CD14-positive monocyte (primary cell): Measurements from ENCODE around the gene PSME1. TPM values are rescaled to one million over a fixed set of nuclear protein-coding genes. Genes with fewer than 3 reads are reported as not detected.

Source experiments
- DNase-seq, 3 donors: peaks; one replicate each; pipeline ENCODE4 v3.0.0-alpha.2; 2011 to 2022
- H2AFZ ChIP-seq: 2 replicates; pipeline ENCODE4 v1.6.0; 2012; ENCODE audit warnings: mild to moderate bottlenecking, low read depth, low read length, inconsistent platforms; ENCODE audit not compliant: insufficient read depth, poor library complexity, severe bottlenecking
- H3K27ac ChIP-seq, 2 donors: 1 replicate in 1 of 2; 2 replicates in 1 of 2; pipeline ENCODE4 v1.5.1; 2012 to 2013; ENCODE audit warnings: low read length in 2 of 2, control low read depth in 1 of 2, inconsistent platforms in 1 of 2, low read depth in 1 of 2, mild to moderate bottlenecking in 1 of 2
- H3K27me3 ChIP-seq, 2 donors: one replicate each; pipeline versions ENCODE4 v1.6.0 to v1.6.1; 2011 to 2013; ENCODE audit warnings: low read length in 2 of 2; ENCODE audit not compliant: control insufficient read depth in 2 of 2, insufficient read depth in 2 of 2
- H3K36me3 ChIP-seq, 2 donors: replicated peaks in 1 of 2; 1 replicate in 1 of 2; 2 replicates in 1 of 2; pipeline versions ENCODE4 v1.5.1 to v1.6.1; 2012 to 2013; ENCODE audit warnings: low read length in 2 of 2, control low read depth in 1 of 2, inconsistent platforms in 1 of 2, mild to moderate bottlenecking in 1 of 2; ENCODE audit not compliant: insufficient read depth in 2 of 2, control insufficient read depth in 1 of 2
- H3K4me1 ChIP-seq, 2 donors: 1 replicate in 1 of 2; 2 replicates in 1 of 2; pipeline versions ENCODE4 v1.5.1 to v1.6.1; 2012 to 2013; ENCODE audit warnings: low read length in 2 of 2, control low read depth in 1 of 2, inconsistent platforms in 1 of 2, mild to moderate bottlenecking in 1 of 2, moderate library complexity in 1 of 2; ENCODE audit not compliant: insufficient read depth in 2 of 2, control insufficient read depth in 1 of 2
- H3K4me2 ChIP-seq: replicated peaks from 2 replicates; pipeline ENCODE3; 2012; ENCODE audit warnings: low read length, moderate library complexity, mild to moderate bottlenecking; ENCODE audit not compliant: poor library complexity, severe bottlenecking; ENCODE audit errors: extremely low read depth
- H3K4me3 ChIP-seq, 3 experiments: fragments of 200-600 bp in 1 of 3; sonication (generic) in 1 of 3; replicated peaks in 1 of 3; 1 replicate in 2 of 3; 2 replicates in 1 of 3; pipeline ENCODE4 v1.5.1; 2011 to 2013; ENCODE audit warnings: low read length in 3 of 3, mild to moderate bottlenecking in 3 of 3, control low read depth in 2 of 3, low read depth in 2 of 3, inconsistent platforms in 1 of 3, moderate library complexity in 1 of 3
- H3K79me2 ChIP-seq: 2 replicates; pipeline ENCODE4 v1.6.0; 2012; ENCODE audit warnings: mild to moderate bottlenecking, control low read depth, inconsistent platforms, low read length, moderate library complexity; ENCODE audit not compliant: insufficient read depth
- H3K9ac ChIP-seq: 2 replicates; pipeline ENCODE4 v1.6.0; 2017; ENCODE audit warnings: low read length, mild to moderate bottlenecking; ENCODE audit not compliant: insufficient read depth, poor library complexity, severe bottlenecking
- H3K9me3 ChIP-seq, 2 donors: replicated peaks in 1 of 2; 1 replicate in 1 of 2; 2 replicates in 1 of 2; pipeline versions ENCODE4 v1.5.1 to v1.6.1; 2012 to 2013; ENCODE audit warnings: low read length in 2 of 2, control low read depth in 1 of 2; ENCODE audit not compliant: control insufficient read depth in 1 of 2, insufficient read depth in 1 of 2
- H4K20me1 ChIP-seq: 2 replicates; pipeline ENCODE4 v1.6.0; 2012; ENCODE audit warnings: mild to moderate bottlenecking, low read length, control low read depth, moderate library complexity; ENCODE audit not compliant: insufficient read depth
- H3K27ac Mint-ChIP-seq, 7 donors: one replicate each; pipeline ENCODE4 v1.8.0; 2020; ENCODE audit warnings: mild to moderate bottlenecking in 7 of 7, mixed read lengths in 7 of 7, moderate library complexity in 6 of 7, inconsistent platforms in 2 of 7
- H3K27me3 Mint-ChIP-seq, 3 donors: one replicate each; pipeline ENCODE4 v1.8.0; 2021 to 2022; ENCODE audit warnings: low read depth in 3 of 3, mild to moderate bottlenecking in 3 of 3, mixed read lengths in 3 of 3, moderate library complexity in 3 of 3, inconsistent platforms in 1 of 3
- H3K36me3 Mint-ChIP-seq, 2 donors: one replicate each; pipeline ENCODE4 v1.8.0; 2020; ENCODE audit warnings: mixed read lengths in 2 of 2, inconsistent platforms in 1 of 2, mild to moderate bottlenecking in 1 of 2
- H3K4me1 Mint-ChIP-seq: one replicate; pipeline ENCODE4 v1.8.0; 2020; ENCODE audit warnings: mild to moderate bottlenecking, mixed read lengths
- H3K4me3 Mint-ChIP-seq, 2 donors: one replicate each; pipeline ENCODE4 v1.8.0; 2020; ENCODE audit warnings: mild to moderate bottlenecking in 2 of 2, mixed read lengths in 2 of 2, moderate library complexity in 1 of 2
- H3K9me3 Mint-ChIP-seq, 7 donors: one replicate each; pipeline ENCODE4 v1.8.0; 2020 to 2022; ENCODE audit warnings: mixed read lengths in 7 of 7, mild to moderate bottlenecking in 6 of 7, moderate library complexity in 6 of 7, inconsistent platforms in 2 of 7
- CTCF ChIP-seq: fragments of 200-600 bp; IDR thresholded peaks from one replicate; pipeline ENCODE4 v1.8.0; 2022; ENCODE audit warnings: antibody characterized with exemption, mild to moderate bottlenecking
- WGBS: methylation state at CpG from one replicate; pipeline ENCODE4 v1.1.5; 2013; ENCODE audit warnings: missing lambda C conversion rate; ENCODE audit not compliant: insufficient coverage; 5-methylcytosine and 5-hydroxymethylcytosine counted together
- intact Hi-C, 2 donors: fragments of 100-400 bp; cut with micrococcal nuclease; formaldehyde crosslinking; loops; one replicate each; pipeline versions ENCODE4 v1.15.0 to v1.15.1; 2023
- polyA plus RNA-seq, 3 donors: library from polyadenylated mRNA; depleted of rRNA in 1 of 3; unstranded in 2 of 3; stranded (reverse) in 1 of 3; fragments of 300-500 nt in 2 of 3; fragments of >200 nt in 1 of 3; fragmentation: Illumina TruSeq in 2 of 3; gene quantifications; 1 replicate in 2 of 3; 2 replicates in 1 of 3; pipeline ENCODE4 v1.2.3, GENCODE V29; 2012 to 2021

The PSME1 gene
- polyA plus RNA-seq, 3 donors: 435 to 759 (median 729) TPM

- Histone ChIP-seq H3K79me2 (peaks cover 6% of the 10 kb centered on the region), H3K4me1 (peaks cover 13 to 17% of the 10 kb centered on the region in 2 donors), H3K9ac (no peak overlapping the region), H3K27ac (no peak overlapping the region), H3K36me3 (no peaks in the 10 kb centered on the region), H4K20me1 (peaks cover 4% of the 10 kb centered on the region), H3K9me3 (no peaks in the 10 kb centered on the region), H3K4me3 (no peak overlapping the region), H3K27me3 (no peaks in the 10 kb centered on the region), H3K4me2 (no peak overlapping the region), H2AFZ (no peak overlapping the region)
- TF ChIP-seq CTCF: no peak
- DNase-seq: no peak
- no peak overlapping the region for H3K4me3 Mint-ChIP-seq
- H3K27me3 Mint-ChIP-seq: no peaks in the 10 kb centered on the region
- intact Hi-C loops: loop anchor here in 1 of 2 donors (10.0 kb wide), 1 partner anchor 103 kb away; the partner anchor contains the start of genes GMPR2 and NEDD8
- H3K9me3 Mint-ChIP-seq: peaks cover 0 to 1% (median 0%) of the 10 kb centered on the region in 7 donors
- 96% methylated on average over 14 of the region's 15 CpGs for WGBS
- peaks cover 9 to 22% of the 10 kb centered on the region in 2 donors for H3K36me3 Mint-ChIP-seq
- H3K27ac Mint-ChIP-seq: no peak overlapping the region
- H3K4me1 Mint-ChIP-seq: peaks cover 18% of the 10 kb centered on the region
Measured at GRCh38 chr14:24131549-24131966, 4.4 kb upstream of the PSME1 start.

- H3K79me2 ChIP-seq: peaks cover 12% of the 10 kb centered on the region
- H3K9me3 ChIP-seq: no peaks in the 10 kb centered on the region
- H3K27me3 ChIP-seq: no peaks in the 10 kb centered on the region
- H3K4me3 ChIP-seq: no peak overlapping the region
- Mint-ChIP-seq H3K4me1 (peaks cover 24% of the 10 kb centered on the region), H3K9me3 (peaks cover 0 to 1% (median 0%) of the 10 kb centered on the region in 7 donors), H3K4me3 (no peak overlapping the region), H3K36me3 (peaks cover 11 to 23% of the 10 kb centered on the region in 2 donors), H3K27ac (no peak overlapping the region), H3K27me3 (no peaks in the 10 kb centered on the region)
- intact Hi-C loops: loop anchor here in 1 of 2 donors (10.0 kb wide), 1 partner anchor 103 kb away; the partner anchor contains the start of genes GMPR2 and NEDD8
- H3K9ac ChIP-seq: no peak overlapping the region
- H3K36me3 ChIP-seq: peaks cover under 1 to 1% of the 10 kb centered on the region in 2 donors
- H3K4me2 ChIP-seq: no peak overlapping the region
- no peak overlapping the region for H2AFZ ChIP-seq
- WGBS: 52% methylated on average over 24 of the region's 24 CpGs
- no peak for TF ChIP-seq CTCF
- H3K4me1 ChIP-seq: peaks cover 19 to 23% of the 10 kb centered on the region in 2 donors
- DNase-seq: no peak
- peaks cover 10% of the 10 kb centered on the region for H4K20me1 ChIP-seq
- no peak overlapping the region for H3K27ac ChIP-seq
Measured at GRCh38 chr14:24132061-24132685, 3.8 kb upstream of the PSME1 start.
